Thyroid gland (tissue), 4 donors: ENCODE data around the gene CLSTN1. TPM values are rescaled to one million over a fixed set of nuclear protein-coding genes. Genes with fewer than 3 reads are reported as not detected.

Experiments used
- DNase-seq, 2 donors: peaks; one replicate each; pipeline ENCODE4 v3.0.0-alpha.2; 2019
- H3K27ac ChIP-seq, 3 donors: fragments of 200-600 bp; sonication (generic); 1 replicate in 2 of 3; 2 replicates in 1 of 3; pipeline ENCODE4 v1.5.1; 2016 to 2019; ENCODE audit warnings: mild to moderate bottlenecking in 1 of 3, moderate library complexity in 1 of 3
- H3K27me3 ChIP-seq: fragments of 200-600 bp; sonication (generic); one replicate; pipeline ENCODE4 v1.5.1; 2019
- H3K36me3 ChIP-seq, 2 donors: fragments of 200-600 bp; sonication (generic); one replicate each; pipeline ENCODE4 v1.5.1; 2016 to 2019
- H3K4me1 ChIP-seq, 2 donors: fragments of 200-600 bp; sonication (generic); one replicate each; pipeline ENCODE4 v1.5.1; 2017 to 2019
- H3K4me3 ChIP-seq, 3 donors: fragments of 200-600 bp; sonication (generic); replicated peaks in 1 of 3; 1 replicate in 2 of 3; 2 replicates in 1 of 3; pipeline ENCODE4 v1.5.1; 2016; ENCODE audit warnings: mild to moderate bottlenecking in 1 of 3
- H3K9me3 ChIP-seq: fragments of 200-600 bp; sonication (generic); one replicate; pipeline ENCODE4 v1.5.1; 2017
- CTCF ChIP-seq, 6 experiments: fragments of 200-600 bp in 3 of 6; fragments of 450-650 bp in 3 of 6; sonication (generic) in 3 of 6; IDR thresholded peaks; one replicate each; pipeline ENCODE4 v1.5.1; 2016 to 2019; ENCODE audit warnings: antibody characterized with exemption in 6 of 6, mild to moderate bottlenecking in 2 of 6, inconsistent platforms in 1 of 6, moderate library complexity in 1 of 6
- POLR2A ChIP-seq, 2 donors: fragments of 450-650 bp; IDR thresholded peaks; one replicate each; pipeline ENCODE4 v1.6.1; 2017; ENCODE audit warnings: antibody characterized with exemption in 2 of 2, mild to moderate bottlenecking in 2 of 2, moderate library complexity in 1 of 2
- WGBS, 2 donors: methylation state at CpG; one replicate each; pipeline ENCODE4 v1.1.5; 2017; 5-methylcytosine and 5-hydroxymethylcytosine counted together
- intact Hi-C: fragments of 100-400 bp; cut with DNase I; formaldehyde crosslinking; loops from one replicate; pipeline ENCODE4 v1.15.1; 2023
- total RNA-seq, 4 donors: library from RNA; depleted of rRNA; stranded (reverse); fragments of >200 nt; gene quantifications; one replicate each; pipeline ENCODE4 v1.2.3, GENCODE V29; 2016

Gene CLSTN1
- total RNA-seq, 4 donors from 2014 or later, result 59.5 to 85.0 (median 81.5) TPM

GRCh38 chr1:9736241-9736640, 87.5 kb downstream of the CLSTN1 start:
- DNase-seq, result no peak

GRCh38 chr1:9735800-9736199, 88.0 kb downstream of the CLSTN1 start:
- intact Hi-C loops, result no loop called here
- no peaks in the 10 kb centered on the region for H3K9me3 ChIP-seq
- DNase-seq, result no peak
- H3K4me3 ChIP-seq, result no peak overlapping the region
- H3K27ac ChIP-seq, result no peak overlapping the region
- peaks cover 55 to 69% of the 10 kb centered on the region in 2 donors for H3K36me3 ChIP-seq
- no peaks in the 10 kb centered on the region for H3K4me1 ChIP-seq
- no peaks in the 10 kb centered on the region for H3K27me3 ChIP-seq
- TF ChIP-seq CTCF (IDR thresholded peaks at IDR 0.05) (no peak), POLR2A (IDR thresholded peaks at IDR 0.05) (no peak)
- WGBS, 2 donors, result 91 to 96% methylated on average over 19 of the region's 19 CpGs

More at GRCh38 chr1:9736241-9736640, 87.5 kb downstream of the CLSTN1 start:
- no peak for TF ChIP-seq POLR2A (IDR thresholded peaks at IDR 0.05)
- no peak for TF ChIP-seq CTCF (IDR thresholded peaks at IDR 0.05)
- Histone ChIP-seq H3K27me3 (no peaks in the 10 kb centered on the region), H3K4me1 (no peaks in the 10 kb centered on the region), H3K36me3 (peaks cover 55 to 68% of the 10 kb centered on the region in 2 donors), H3K27ac (no peak overlapping the region), H3K4me3 (no peak overlapping the region), H3K9me3 (no peaks in the 10 kb centered on the region)
- 96 to 99% methylated on average over 5 of the region's 5 CpGs for WGBS, 2 donors
- intact Hi-C loops, result no loop called here

DNA sequence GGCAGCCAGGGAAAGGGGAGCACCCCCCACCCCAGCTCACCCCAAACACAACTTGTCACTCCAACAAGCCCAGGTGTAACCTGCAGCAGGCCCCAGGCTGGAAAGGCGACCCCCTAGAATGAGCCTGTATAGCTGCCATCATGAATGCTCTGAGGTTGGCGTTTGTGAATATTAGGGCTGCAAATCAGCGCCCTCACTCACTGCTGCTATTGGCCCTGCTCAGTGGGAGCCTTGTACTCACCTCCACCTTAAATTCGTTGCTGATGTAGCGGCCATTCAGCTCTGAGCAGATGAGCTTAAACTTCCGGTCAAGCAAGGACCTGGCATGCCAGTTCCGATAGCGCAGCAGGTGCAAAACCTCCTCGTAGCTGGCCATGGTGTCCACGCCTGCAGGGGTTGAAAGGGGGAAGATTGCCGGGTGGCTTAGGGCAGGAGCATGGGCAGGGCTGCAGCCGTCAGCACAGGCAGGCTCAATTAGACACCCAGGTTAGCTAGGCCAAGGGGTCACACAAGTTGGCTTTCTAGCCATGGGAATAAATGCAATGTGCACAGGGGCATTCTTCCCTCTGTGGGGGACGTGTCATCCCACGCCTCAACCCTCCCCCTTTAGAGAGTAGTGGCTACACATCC, 90.5 kb downstream of the CLSTN1 start:
- H3K4me1 ChIP-seq, result no peaks in the 10 kb centered on the region
- no peak for DNase-seq
- H3K9me3 ChIP-seq, result no peaks in the 10 kb centered on the region
- TF ChIP-seq POLR2A (IDR thresholded peaks at IDR 0.05) (no peak), CTCF (IDR thresholded peaks at IDR 0.05) (no peak)
- peaks cover 63 to 81% of the 10 kb centered on the region in 2 donors for H3K36me3 ChIP-seq
- 97% methylated on average over 10 to 13 of the region's 14 CpGs for WGBS, 2 donors
- no peak overlapping the region for H3K4me3 ChIP-seq
- intact Hi-C loops, result no loop called here
- H3K27ac ChIP-seq, result no peak overlapping the region
- H3K27me3 ChIP-seq, result no peaks in the 10 kb centered on the region

GRCh38 chr1:9732123-9732971, 91.4 kb downstream of the CLSTN1 start:
- DNase-seq, result no peak
- intact Hi-C loops, result no loop called here
- Histone ChIP-seq H3K4me3 (no peak overlapping the region), H3K27me3 (no peaks in the 10 kb centered on the region), H3K9me3 (no peaks in the 10 kb centered on the region), H3K4me1 (no peaks in the 10 kb centered on the region), H3K27ac (no peak overlapping the region), H3K36me3 (peaks cover 70 to 87% of the 10 kb centered on the region in 2 donors)
- TF ChIP-seq CTCF (IDR thresholded peaks at IDR 0.05) (no peak), POLR2A (IDR thresholded peaks at IDR 0.05) (no peak)
- 95 to 97% methylated on average over 18 of the region's 18 CpGs for WGBS, 2 donors

GRCh38 chr1:9731561-9731960, 92.2 kb downstream of the CLSTN1 start:
- Histone ChIP-seq H3K9me3 (no peaks in the 10 kb centered on the region), H3K27ac (no peak overlapping the region), H3K27me3 (no peaks in the 10 kb centered on the region), H3K4me1 (no peaks in the 10 kb centered on the region), H3K36me3 (peaks cover 71 to 88% of the 10 kb centered on the region in 2 donors), H3K4me3 (no peak overlapping the region)
- TF ChIP-seq CTCF (IDR thresholded peaks at IDR 0.05), result no peak
- TF ChIP-seq POLR2A (IDR thresholded peaks at IDR 0.05), result no peak
- intact Hi-C loops, result no loop called here
- WGBS, 2 donors, result 96 to 99% methylated on average over 14 to 18 of the region's 18 CpGs
- no peak for DNase-seq
